Activated T-cell treated with anti-CD3 and anti-CD28 coated beads, Interleukin-2, amount 50 U/mL, for 72 hours (primary cell): ENCODE data around the gene GAK. TPM values are rescaled to one million over a fixed set of nuclear protein-coding genes. Genes with fewer than 3 reads are reported as not detected.

ENCODE experiments used
- ATAC-seq, 2 donors: fragments of 150-1000 bp; cut with Tn5 transposase; replicated peaks in 1 of 2; 2 replicates each; pipeline ENCODE4 v1.10.0; 2021; ENCODE audit warnings: moderate library complexity in 2 of 2, mild to moderate bottlenecking in 1 of 2
- DNase-seq, 2 donors: peaks; one replicate each; pipeline ENCODE4 v3.0.0; 2021 to 2022; ENCODE audit warnings: mixed read lengths in 1 of 2
- H3K27ac Mint-ChIP-seq: one replicate; pipeline ENCODE4 v1.8.0; 2022; ENCODE audit warnings: mild to moderate bottlenecking, moderate library complexity, mixed read lengths
- H3K27me3 Mint-ChIP-seq: one replicate; pipeline ENCODE4 v1.8.0; 2022; ENCODE audit warnings: low read depth, mixed read lengths
- H3K36me3 Mint-ChIP-seq, 2 donors: one replicate each; pipeline ENCODE4 v1.8.0; 2022; ENCODE audit warnings: mixed read lengths in 2 of 2, mild to moderate bottlenecking in 1 of 2; ENCODE audit not compliant: insufficient read depth in 2 of 2
- H3K4me1 Mint-ChIP-seq: one replicate; pipeline ENCODE4 v1.8.0; 2022; ENCODE audit warnings: low read depth, mixed read lengths
- H3K4me3 Mint-ChIP-seq, 2 donors: one replicate each; pipeline ENCODE4 v1.8.0; 2022; ENCODE audit warnings: mild to moderate bottlenecking in 2 of 2, mixed read lengths in 2 of 2, moderate library complexity in 2 of 2
- H3K9me3 Mint-ChIP-seq, 2 donors: one replicate each; pipeline ENCODE4 v1.8.0; 2022; ENCODE audit warnings: mixed read lengths in 2 of 2
- total RNA-seq, 2 donors: library from RNA; stranded (reverse); gene quantifications; one replicate each; pipeline ENCODE4 v1.2.3, GENCODE V29; 2022

Gene GAK
- total RNA-seq, 2 donors from 2014 or later = 136 to 140 TPM

GRCh38 chr4:887034-887763, 44.9 kb downstream of the GAK start:
- H3K4me3 Mint-ChIP-seq = no peak overlapping the region
- peaks cover 7% of the 10 kb centered on the region in 2 donors for H3K36me3 Mint-ChIP-seq
- DNase-seq (no peak), ATAC-seq (no peak)
- H3K4me1 Mint-ChIP-seq = no peaks in the 10 kb centered on the region
- H3K27ac Mint-ChIP-seq = no peak overlapping the region
- H3K9me3 Mint-ChIP-seq = peaks cover 5% of the 10 kb centered on the region in 2 donors
- no peaks in the 10 kb centered on the region for H3K27me3 Mint-ChIP-seq

- DNase-seq = no peak
- no peak overlapping the region for H3K4me3 Mint-ChIP-seq
- H3K9me3 Mint-ChIP-seq = peaks cover 5% of the 10 kb centered on the region in 2 donors
- no peaks in the 10 kb centered on the region for H3K4me1 Mint-ChIP-seq
- peaks cover 7% of the 10 kb centered on the region in 2 donors for H3K36me3 Mint-ChIP-seq
- ATAC-seq = no peak
- no peak overlapping the region for H3K27ac Mint-ChIP-seq
- no peaks in the 10 kb centered on the region for H3K27me3 Mint-ChIP-seq
Measured at GRCh38 chr4:886244-886643, 45.9 kb downstream of the GAK start.

- H3K4me3 Mint-ChIP-seq = no peak overlapping the region
- no peaks in the 10 kb centered on the region for H3K27me3 Mint-ChIP-seq
- no peak for DNase-seq
- H3K9me3 Mint-ChIP-seq = peaks cover 5% of the 10 kb centered on the region in 2 donors
- no peak for ATAC-seq
- H3K27ac Mint-ChIP-seq = no peak overlapping the region
- peaks cover 5 to 7% of the 10 kb centered on the region in 2 donors for H3K36me3 Mint-ChIP-seq
- peaks cover 3% of the 10 kb centered on the region for H3K4me1 Mint-ChIP-seq
Measured at GRCh38 chr4:885353-885752, 46.8 kb downstream of the GAK start.

GRCh38 chr4:884896-885295, 47.2 kb downstream of the GAK start:
- DNase-seq (no peak), ATAC-seq (no peak)
- Mint-ChIP-seq H3K4me3 (no peak overlapping the region), H3K27ac (no peak overlapping the region), H3K9me3 (peaks cover 5% of the 10 kb centered on the region in 2 donors), H3K27me3 (no peaks in the 10 kb centered on the region), H3K4me1 (peaks cover 7% of the 10 kb centered on the region), H3K36me3 (peaks cover 5 to 7% of the 10 kb centered on the region in 2 donors)

GRCh38 chr4:884259-884658, 47.9 kb downstream of the GAK start:
- Mint-ChIP-seq H3K4me1 (peaks cover 14% of the 10 kb centered on the region), H3K36me3 (peaks cover 7% of the 10 kb centered on the region in 2 donors), H3K27me3 (no peaks in the 10 kb centered on the region), H3K4me3 (no peak overlapping the region), H3K27ac (no peak overlapping the region), H3K9me3 (peaks cover 5% of the 10 kb centered on the region in 2 donors)
- no peak for DNase-seq
- ATAC-seq = no peak

GRCh38 chr4:883377-884095, 48.6 kb downstream of the GAK start:
- Mint-ChIP-seq H3K9me3 (peaks cover 5% of the 10 kb centered on the region in 2 donors), H3K27me3 (no peaks in the 10 kb centered on the region), H3K4me1 (peaks cover 21% of the 10 kb centered on the region), H3K4me3 (no peak overlapping the region), H3K27ac (no peak overlapping the region), H3K36me3 (peaks cover 7% of the 10 kb centered on the region in 2 donors)
- DNase-seq (no peak), ATAC-seq (no peak)

GRCh38 chr4:882646-883045, 49.5 kb downstream of the GAK start:
- ATAC-seq = no peak
- Mint-ChIP-seq H3K9me3 (peaks cover 3% of the 10 kb centered on the region in 2 donors), H3K27me3 (no peaks in the 10 kb centered on the region), H3K4me1 (peaks cover 29% of the 10 kb centered on the region), H3K36me3 (peaks cover 3 to 4% of the 10 kb centered on the region in 2 donors), H3K4me3 (no peak overlapping the region), H3K27ac (no peak overlapping the region)
- DNase-seq = no peak

- Mint-ChIP-seq H3K4me3 (no peak overlapping the region), H3K27ac (no peak overlapping the region), H3K9me3 (no peaks in the 10 kb centered on the region), H3K27me3 (no peaks in the 10 kb centered on the region), H3K36me3 (peaks cover 0 to 5% of the 10 kb centered on the region in 2 donors), H3K4me1 (peaks cover 29% of the 10 kb centered on the region)
- ATAC-seq (no peak), DNase-seq (no peak)
Measured at GRCh38 chr4:881709-882108, 50.4 kb downstream of the GAK start.

- Mint-ChIP-seq H3K4me3 (peak overlapping the region; percentile 81 to 93), H3K9me3 (no peaks in the 10 kb centered on the region), H3K27me3 (no peaks in the 10 kb centered on the region), H3K4me1 (peaks cover 29% of the 10 kb centered on the region), H3K36me3 (peaks cover 0 to 5% of the 10 kb centered on the region in 2 donors), H3K27ac (peak overlapping the region; percentile 99)
- no peak for ATAC-seq
- DNase-seq = no peak
Measured at GRCh38 chr4:880684-881405, 51.3 kb downstream of the GAK start.

GRCh38 chr4:879729-880077, 52.4 kb downstream of the GAK start:
- peaks cover 29% of the 10 kb centered on the region for H3K4me1 Mint-ChIP-seq
- H3K27me3 Mint-ChIP-seq = no peaks in the 10 kb centered on the region
- peaks cover 1 to 10% of the 10 kb centered on the region in 2 donors for H3K36me3 Mint-ChIP-seq
- H3K4me3 Mint-ChIP-seq = peak overlapping the region; percentile 81 to 93
- peak overlapping the region; percentile 99 for H3K27ac Mint-ChIP-seq
- DNase-seq (peak; percentile 72 to 76), ATAC-seq (peak; percentile 93 to 94)
- H3K9me3 Mint-ChIP-seq = no peaks in the 10 kb centered on the region

GRCh38 chr4:878796-879728, 53.1 kb downstream of the GAK start:
- Mint-ChIP-seq H3K9me3 (no peaks in the 10 kb centered on the region), H3K27ac (peak overlapping the region; percentile 99), H3K4me1 (peaks cover 29% of the 10 kb centered on the region), H3K4me3 (peak overlapping the region; percentile 81 to 93), H3K27me3 (no peaks in the 10 kb centered on the region), H3K36me3 (peaks cover 2 to 13% of the 10 kb centered on the region in 2 donors)
- DNase-seq (peak; percentile 51 to 53), ATAC-seq (peak; percentile 68 to 75)

GRCh38 chr4:877502-877901, 54.6 kb downstream of the GAK start:
- Mint-ChIP-seq H3K4me1 (peaks cover 29% of the 10 kb centered on the region), H3K9me3 (no peaks in the 10 kb centered on the region), H3K4me3 (no peak overlapping the region), H3K36me3 (peaks cover 4 to 20% of the 10 kb centered on the region in 2 donors), H3K27ac (no peak overlapping the region), H3K27me3 (no peaks in the 10 kb centered on the region)
- DNase-seq (no peak), ATAC-seq (no peak)
